Ishikawa (cell line): ENCODE data around the gene CA10.

ENCODE experiments used
- CEBPB ChIP-seq: IDR thresholded peaks from 2 replicates; pipeline ENCODE4 v1.6.1; 2012
- CREB1 ChIP-seq: IDR thresholded peaks from 2 replicates; pipeline ENCODE4 v1.6.1; 2012; ENCODE audit warnings: low read depth
- EGR1 ChIP-seq: IDR thresholded peaks from 2 replicates; pipeline ENCODE4 v1.6.1; 2012
- EP300 ChIP-seq: IDR thresholded peaks from 2 replicates; pipeline ENCODE4 v1.6.1; 2012; ENCODE audit warnings: borderline replicate concordance
- FOXM1 ChIP-seq: IDR thresholded peaks from 2 replicates; pipeline ENCODE4 v1.6.1; 2012; ENCODE audit warnings: low read depth, borderline replicate concordance
- MAX ChIP-seq: IDR thresholded peaks from 2 replicates; pipeline ENCODE4 v1.6.1; 2012
- NFIC ChIP-seq: IDR thresholded peaks from 2 replicates; pipeline ENCODE4 v1.6.1; 2012
- RAD21 ChIP-seq: IDR thresholded peaks from 2 replicates; pipeline ENCODE4 v1.6.1; 2012; ENCODE audit warnings: low read depth
- REST ChIP-seq: IDR thresholded peaks from 2 replicates; pipeline ENCODE4 v1.6.1; 2012; ENCODE audit warnings: low read depth, mild to moderate bottlenecking
- TAF1 ChIP-seq: IDR thresholded peaks from 2 replicates; pipeline ENCODE4 v1.6.1; 2012; ENCODE audit warnings: low read depth, mild to moderate bottlenecking
- TCF12 ChIP-seq: IDR thresholded peaks from 2 replicates; pipeline ENCODE4 v1.6.1; 2012; ENCODE audit warnings: low read depth
- TEAD4 ChIP-seq: IDR thresholded peaks from 2 replicates; pipeline ENCODE4 v1.6.1; 2012
- YY1 ChIP-seq: IDR thresholded peaks from 2 replicates; pipeline ENCODE4 v1.6.1; 2012; ENCODE audit warnings: low read depth
- ZBTB7A ChIP-seq: IDR thresholded peaks from 2 replicates; pipeline ENCODE4 v1.6.1; 2012; ENCODE audit warnings: low read depth
- TF ChIP-seq, protein P1 (sequence below): IDR thresholded peaks from 2 replicates; pipeline ENCODE4 v1.6.1; 2012

CA10 gene

GRCh38 chr17:52048137-52048898 is 110.2 kb downstream of the CA10 start:
- TF ChIP-seq, protein P1, sequence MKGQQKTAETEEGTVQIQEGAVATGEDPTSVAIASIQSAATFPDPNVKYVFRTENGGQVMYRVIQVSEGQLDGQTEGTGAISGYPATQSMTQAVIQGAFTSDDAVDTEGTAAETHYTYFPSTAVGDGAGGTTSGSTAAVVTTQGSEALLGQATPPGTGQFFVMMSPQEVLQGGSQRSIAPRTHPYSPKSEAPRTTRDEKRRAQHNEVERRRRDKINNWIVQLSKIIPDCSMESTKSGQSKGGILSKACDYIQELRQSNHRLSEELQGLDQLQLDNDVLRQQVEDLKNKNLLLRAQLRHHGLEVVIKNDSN: no peak
- no peak for TF ChIP-seq TEAD4
- no peak for TF ChIP-seq EP300
- no peak for TF ChIP-seq RAD21

DNA sequence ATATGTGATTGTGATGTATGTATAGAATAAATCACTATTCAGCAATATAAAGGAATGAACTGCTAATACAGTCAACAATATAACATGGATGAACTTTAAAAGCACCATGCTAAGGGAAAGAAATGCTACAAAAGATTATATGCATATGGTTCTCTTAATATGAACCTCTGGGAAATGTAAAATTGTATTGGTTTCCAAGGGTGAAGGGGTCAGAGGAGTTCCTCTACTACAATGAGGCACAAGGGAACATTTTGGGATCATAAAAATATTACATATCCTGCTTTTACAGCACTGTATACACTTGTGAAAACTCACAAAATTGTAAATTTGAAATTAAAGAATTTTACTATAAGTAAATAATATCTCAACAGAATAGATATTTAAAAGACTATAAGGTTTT is 111.4 kb downstream of the CA10 start:
- TF ChIP-seq TCF12 (no peak), TEAD4 (no peak), CREB1 (no peak), EGR1 (no peak), TAF1 (no peak), YY1 (no peak)

- TF ChIP-seq EGR1: no peak
- no peak for TF ChIP-seq EP300
- TF ChIP-seq FOXM1: no peak
- TF ChIP-seq ZBTB7A: no peak
- no peak for TF ChIP-seq REST
- TF ChIP-seq MAX: no peak
- TF ChIP-seq TCF12: no peak
- no peak for TF ChIP-seq CREB1
- no peak for TF ChIP-seq CEBPB
- no peak for TF ChIP-seq RAD21
Measured at GRCh38 chr17:52041123-52041617, 117.3 kb downstream of the CA10 start.

DNA sequence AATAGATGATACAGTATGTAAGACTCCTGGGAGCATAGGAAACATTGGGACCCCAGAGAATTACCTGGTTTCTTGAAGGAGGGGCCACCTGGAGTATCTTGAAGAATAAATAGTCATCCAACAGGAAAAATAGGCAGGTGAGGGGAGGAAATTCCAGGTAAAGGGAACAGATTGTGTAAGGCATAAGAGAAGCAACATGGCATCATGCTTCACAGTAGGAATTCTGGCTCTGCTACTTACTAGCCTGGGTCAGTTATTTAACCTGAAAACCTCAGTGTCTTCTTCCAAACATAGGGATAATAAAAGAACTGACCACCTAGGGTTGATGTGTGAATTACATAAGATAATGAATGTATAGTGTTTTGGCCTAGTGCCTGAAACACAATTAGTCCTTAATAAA is 122.1 kb downstream of the CA10 start:
- TF ChIP-seq EP300 (no peak), FOXM1 (no peak), REST (no peak), NFIC (no peak), MAX (no peak), CEBPB (no peak), TAF1 (no peak), EGR1 (no peak), CREB1 (no peak), TCF12 (no peak), RAD21 (no peak), YY1 (no peak), ZBTB7A (no peak), TEAD4 (no peak)
- TF ChIP-seq, protein P1: no peak

DNA sequence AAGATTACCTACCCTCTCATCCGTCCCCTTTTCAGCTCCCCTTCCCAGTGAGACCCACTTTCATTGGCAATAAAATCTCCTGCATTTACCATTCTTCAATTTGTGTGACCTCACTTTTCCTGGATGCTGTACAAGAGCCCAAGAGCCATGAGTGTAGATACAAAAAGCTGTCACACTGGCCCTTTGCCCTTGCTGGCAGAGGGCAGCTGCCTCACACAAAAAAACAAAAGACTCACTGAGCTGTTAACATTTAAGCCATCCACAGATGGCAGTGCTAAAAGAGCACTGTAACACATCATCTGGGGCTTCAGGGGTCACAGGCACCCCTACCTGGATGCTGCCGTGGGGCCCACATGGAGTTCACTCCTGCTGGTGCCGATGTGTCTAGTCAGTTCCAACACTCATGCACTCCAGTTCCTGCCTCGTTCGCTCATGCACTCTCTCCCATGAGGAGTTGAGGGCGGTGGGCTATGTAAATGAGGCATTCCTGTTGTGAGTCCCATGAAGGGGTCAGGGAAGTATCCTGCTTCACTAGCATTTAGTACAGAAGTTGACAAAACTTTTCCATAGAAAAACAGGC is 123.1 kb downstream of the CA10 start:
- no peak for TF ChIP-seq CEBPB
- no peak for TF ChIP-seq REST
- no peak for TF ChIP-seq EGR1
- TF ChIP-seq ZBTB7A: no peak
- TF ChIP-seq, protein P1: no peak
- TF ChIP-seq TEAD4: no peak
- no peak for TF ChIP-seq NFIC
